ENCODE data around the gene MBP. TPM values are rescaled to one million over a fixed set of nuclear protein-coding genes. Genes with fewer than 3 reads are reported as not detected.

The MBP gene
- polyA plus RNA-seq, 1 experiment: 2.1 TPM

Other genes starting within 250 kb of the MBP start
- gene GALR1, start 117.1 kb upstream of the MBP start, polyA plus RNA-seq (2011; rRNA removed): not detected in 2 replicates

Data from BJ (cell line).